ENCODE results near the gene ALDH7A1.

ALDH7A1 gene

DNA sequence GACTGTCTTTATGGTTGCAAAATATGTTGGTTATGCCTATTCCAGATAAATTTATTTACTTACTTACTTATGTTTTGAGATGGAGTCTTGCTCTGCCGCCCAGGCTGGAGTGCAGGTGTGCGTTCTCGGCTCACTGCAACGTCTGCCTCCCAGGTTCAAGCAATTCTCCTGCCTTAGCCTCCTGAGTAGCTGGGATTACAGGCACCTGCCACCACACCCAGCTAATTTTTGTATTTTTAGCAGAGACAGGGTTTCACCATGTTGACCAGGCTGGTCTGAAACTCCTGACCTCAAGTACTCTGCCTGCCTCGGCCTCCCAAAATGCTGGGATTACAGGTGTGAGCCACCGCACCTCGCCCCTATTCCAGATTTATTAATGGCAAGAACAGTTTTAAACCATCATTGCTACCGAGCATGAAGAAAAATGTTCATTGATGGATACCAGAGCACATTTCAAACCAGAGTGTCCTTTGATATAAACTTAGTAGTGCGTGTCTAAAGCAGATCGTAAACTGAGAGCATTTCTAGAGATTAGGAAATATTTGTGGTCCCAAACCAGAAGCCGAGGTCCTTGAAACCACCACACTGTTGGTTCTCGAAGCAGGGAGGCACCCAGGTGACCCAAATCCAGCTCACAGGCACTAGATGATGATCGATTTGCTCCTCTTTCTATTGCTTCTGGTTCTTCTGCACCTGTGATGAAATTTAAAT is 86.6 kb downstream of the ALDH7A1 start:
- DNase-seq (ENCODE audit: low spot score), result no peak

DNA sequence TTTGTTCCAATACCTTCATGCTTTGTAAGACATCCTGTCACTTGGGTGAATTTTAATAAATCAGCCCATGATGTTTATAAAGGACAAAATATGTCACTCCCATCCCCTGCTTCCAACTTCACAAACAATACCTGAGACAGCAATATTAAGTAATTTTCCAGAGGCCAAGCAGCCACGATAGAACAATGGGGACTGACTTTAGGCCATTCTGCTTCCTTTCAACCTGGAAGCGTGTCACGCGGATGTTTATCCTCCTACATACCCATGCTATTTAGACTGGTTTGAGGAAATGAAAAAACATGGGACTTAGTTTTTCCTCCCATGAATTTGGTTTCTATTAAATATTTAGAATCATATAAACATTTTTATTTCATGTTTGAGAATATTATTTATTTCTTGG is 88.9 kb downstream of the ALDH7A1 start:
- no peak for DNase-seq (ENCODE audit: low spot score)

DNA sequence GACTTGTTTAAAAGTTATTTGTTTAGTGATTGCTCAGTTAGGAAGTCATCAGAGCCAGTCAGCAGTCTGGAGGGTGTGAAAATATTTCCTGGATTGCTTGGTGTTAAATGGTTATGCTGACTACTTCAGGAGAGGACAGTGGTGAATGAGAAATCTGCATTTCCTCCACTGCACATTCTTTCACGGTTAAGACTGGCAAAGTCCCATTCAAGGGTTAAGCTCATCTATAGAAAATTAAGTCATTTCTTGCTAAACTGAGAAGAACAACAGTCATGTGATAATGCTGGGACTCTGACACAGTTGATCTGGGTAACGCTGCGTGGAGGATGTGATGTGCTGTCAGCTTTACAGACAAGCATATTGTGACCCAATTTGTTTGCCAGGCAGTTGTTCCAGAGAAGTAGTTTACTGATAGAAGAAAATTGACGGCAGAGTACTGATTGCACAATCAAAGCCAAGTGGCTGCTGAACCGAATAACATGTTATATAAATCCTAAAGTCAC is 91.4 kb downstream of the ALDH7A1 start:
- no peak for DNase-seq (ENCODE audit: low spot score)

DNA sequence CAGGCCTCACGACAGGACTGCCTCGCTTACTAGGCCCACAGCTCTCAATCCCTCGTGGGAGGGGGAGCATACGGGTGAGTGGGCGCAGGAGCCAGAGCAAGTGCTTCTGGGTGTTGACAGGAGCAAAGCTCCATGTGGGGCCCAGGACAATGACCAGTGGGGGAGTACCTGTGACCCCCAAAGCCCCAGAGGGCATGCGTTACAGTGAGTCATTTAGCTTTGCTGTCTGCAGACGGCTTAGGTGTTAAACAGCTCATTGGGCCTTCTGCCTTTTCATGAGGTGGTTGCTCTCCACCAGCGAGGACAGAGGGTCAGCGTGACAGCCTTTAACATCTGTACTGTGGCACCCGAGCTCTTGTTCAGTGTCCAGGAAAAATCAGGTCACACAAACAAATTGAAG is 93.6 kb downstream of the ALDH7A1 start:
- no peak for DNase-seq (ENCODE audit: low spot score)

DNA sequence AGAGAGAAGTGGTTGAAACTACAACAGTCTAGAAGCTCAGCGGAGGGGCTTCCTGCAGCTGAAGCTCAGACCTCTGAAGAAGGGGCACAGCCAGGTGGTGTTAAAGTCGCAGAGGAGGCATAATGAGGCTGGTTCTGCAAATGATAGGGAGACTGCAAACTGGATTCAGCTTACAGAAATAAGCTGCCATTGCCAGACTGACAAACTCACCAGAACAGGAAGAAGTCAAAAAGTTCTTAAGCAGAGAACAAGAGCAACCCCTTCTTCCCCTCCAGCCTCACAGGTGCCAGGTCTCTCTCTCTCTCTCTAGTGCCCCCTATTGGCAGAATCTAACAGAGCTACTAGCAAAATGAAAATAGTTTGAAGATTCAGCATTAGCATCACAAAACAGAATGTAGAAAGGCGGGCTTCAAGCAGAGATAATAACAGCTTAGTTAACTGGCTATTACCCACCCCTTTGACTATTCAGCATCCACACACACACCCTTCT is 95.1 kb downstream of the ALDH7A1 start:
- peak; percentile 22 for DNase-seq (ENCODE audit: low spot score)

DNA sequence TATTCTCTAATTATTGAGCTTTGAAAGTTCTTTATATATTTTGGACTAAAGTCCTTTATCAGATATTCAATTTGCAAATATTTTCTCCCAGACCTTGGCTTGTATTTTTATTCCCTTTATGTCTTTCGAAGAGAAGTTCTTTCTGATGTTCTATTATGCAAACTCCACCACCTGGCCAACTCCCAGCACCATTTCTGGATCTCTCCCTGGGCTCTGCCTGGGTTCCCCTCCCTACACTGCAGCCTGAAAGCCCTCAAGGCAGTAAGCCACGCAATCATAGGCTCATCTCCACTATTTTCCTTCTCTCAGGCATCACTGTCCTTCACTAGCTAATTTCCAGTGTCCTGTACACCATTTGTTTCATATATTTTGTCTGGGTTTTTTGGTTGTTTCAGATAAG is 95.7 kb downstream of the ALDH7A1 start:
- no peak for DNase-seq (ENCODE audit: low spot score)

DNA sequence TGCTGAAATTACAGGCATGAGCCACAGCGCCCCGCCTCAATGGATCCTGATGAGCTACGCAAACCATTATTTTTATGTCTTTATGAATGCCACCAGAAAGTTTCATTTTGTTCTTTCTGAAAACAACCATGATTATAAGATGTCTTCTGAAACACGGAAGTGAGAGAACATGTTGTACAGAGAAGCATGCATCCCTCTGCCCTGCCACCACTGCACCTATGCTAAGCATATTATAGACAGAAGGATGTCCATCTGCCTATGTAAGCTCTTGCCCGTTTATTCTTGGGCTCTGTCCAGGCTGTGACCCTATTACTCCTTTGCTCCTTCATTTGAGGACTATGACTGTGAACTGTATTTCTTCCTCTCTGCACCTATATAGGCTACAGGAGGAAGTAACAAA is 97.5 kb downstream of the ALDH7A1 start:
- no peak for DNase-seq (ENCODE audit: low spot score)

DNA sequence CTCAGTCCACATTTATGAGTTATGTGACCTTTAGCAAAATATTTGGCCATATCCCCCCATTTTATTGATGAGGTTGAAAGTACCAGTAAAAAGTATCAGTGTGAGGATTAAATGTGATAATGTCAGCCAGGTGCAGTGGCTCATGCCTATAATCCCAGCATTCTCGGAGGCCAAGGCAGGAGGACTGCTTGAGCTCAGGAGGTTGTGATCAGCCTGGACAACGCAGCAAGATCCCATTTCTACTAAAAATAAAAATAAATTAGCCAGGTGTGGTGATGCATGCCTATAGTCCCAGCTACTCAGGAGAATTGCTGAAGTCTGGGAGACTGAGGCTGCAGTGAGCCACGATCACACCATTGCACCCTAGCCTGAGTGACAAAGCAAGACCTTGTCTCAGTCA is 100.6 kb downstream of the ALDH7A1 start:
- DNase-seq (ENCODE audit: low spot score), result no peak

DNA sequence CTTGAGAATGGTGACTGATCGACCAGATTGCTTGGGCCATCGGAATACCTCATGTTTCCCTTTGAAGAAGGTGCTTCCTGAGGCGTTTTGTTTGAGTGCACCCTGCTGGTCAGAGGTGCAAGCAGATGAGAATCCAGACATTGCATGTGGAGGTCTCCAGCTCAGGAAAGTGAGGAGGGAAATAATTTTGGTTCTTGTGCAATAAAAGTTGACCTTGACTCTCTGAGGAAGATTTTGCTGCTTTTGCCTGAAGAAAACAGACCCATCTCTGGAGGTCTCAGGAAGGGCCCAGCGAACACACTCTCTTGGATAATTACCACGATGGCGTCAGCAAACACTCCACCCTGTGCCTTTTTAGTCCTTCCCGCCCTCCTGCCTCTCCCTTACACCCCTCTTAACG is 102.1 kb downstream of the ALDH7A1 start:
- DNase-seq (ENCODE audit: low spot score), result no peak

DNA sequence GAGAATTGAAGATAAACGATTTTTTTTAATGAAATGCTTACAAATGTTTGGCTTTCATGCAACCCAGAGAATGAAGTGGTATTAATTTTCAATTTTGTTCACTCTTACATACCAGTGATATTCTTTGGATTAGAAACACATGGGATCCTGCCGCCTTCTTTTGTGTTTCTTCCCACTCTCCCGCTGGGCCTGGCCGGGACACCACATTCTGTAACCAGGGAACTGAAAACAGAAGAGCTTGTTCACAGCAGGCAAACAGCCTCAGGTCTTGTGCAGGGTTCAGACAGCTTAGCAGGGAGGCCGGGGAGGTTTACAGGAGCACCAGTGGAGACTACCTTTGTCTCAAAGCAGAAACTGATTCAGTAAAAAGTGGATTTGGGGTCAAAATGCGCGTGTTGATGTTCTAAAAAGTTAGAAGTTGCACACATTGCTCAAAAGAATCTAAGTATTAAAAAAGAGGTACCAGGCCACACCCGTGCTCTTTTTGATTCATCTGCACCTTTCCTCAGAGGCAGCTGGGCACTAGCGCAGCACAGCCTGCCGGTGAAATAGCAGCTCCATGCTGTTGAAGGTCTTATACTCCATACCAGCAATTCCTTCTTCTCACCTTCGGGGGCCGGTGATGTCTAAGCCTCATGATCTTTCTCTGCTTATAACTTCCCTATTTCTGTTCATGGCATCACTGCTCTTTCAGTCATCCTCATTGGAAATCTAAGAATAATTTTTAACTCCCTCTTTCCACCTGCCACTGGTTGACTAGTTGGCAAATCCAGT is 104.7 kb downstream of the ALDH7A1 start:
- no peak for DNase-seq (ENCODE audit: low spot score)

DNA sequence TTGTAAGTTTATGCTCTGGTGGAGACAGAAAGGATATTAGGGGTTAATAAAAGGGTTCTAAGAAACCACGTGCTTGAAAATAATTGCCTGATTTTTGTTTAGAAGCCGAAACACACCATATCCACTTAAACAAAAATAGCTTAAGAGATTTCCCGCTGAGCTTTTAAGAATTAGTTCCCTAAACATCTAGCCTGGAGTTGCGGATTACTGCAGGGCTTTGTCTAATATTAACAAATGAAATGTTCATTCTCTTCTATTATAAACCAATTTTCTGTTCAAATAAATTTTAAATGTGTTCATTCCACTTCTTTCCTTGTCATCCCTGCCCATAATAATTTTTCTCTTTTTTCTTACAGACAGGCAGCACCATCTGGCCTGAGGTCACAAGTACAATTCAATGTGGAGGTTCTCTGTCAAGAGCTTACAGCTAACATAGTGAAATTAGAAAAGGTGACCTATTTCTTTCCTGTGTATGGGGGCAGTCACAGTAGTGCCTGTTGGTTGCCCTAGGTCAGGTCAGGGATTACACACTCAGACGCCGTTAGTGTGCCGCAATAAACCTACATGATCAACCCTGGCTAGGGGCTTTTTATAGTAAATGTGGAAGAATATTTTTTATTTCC is 106.5 kb downstream of the ALDH7A1 start:
- no peak for DNase-seq (ENCODE audit: low spot score)

DNA sequence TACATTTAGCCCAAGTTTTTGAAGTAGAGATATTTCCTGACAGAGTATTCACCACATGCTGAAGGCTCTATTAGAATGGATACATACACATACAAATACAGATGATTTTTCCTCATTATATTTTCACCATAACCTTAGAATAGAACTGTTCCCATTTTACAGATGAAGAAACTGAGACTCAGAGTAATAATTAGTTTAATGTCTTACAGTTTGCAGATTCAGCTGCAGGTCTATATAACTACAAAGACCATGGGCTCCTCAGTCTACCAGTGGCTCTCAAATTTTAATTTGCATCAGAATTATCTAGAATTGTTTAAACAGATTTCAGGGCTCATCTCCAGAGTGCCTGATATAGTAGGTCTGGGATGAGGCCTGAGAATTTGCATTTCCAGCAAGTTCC is 107.4 kb downstream of the ALDH7A1 start:
- no peak for DNase-seq (ENCODE audit: low spot score)

DNA sequence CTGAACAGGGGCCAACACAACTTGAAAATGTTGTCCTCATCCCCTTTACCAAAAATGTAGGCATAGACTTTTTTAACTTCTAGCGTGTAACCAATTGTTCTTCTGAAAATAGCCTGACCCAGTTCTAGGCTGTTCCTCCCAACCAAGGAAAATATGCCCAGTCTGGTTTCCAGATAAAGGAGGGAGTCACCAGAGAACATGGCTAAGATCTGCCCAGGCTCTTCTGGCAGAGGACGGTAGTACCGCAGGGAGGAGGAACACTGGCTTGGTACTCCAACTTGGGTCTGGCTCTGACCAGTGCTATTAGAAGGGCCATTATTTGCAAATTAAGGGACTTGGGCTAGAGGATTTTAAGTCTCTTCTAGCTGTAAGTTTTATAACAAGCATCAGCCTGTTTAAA is 108.7 kb downstream of the ALDH7A1 start:
- DNase-seq (ENCODE audit: low spot score), result no peak

DNA sequence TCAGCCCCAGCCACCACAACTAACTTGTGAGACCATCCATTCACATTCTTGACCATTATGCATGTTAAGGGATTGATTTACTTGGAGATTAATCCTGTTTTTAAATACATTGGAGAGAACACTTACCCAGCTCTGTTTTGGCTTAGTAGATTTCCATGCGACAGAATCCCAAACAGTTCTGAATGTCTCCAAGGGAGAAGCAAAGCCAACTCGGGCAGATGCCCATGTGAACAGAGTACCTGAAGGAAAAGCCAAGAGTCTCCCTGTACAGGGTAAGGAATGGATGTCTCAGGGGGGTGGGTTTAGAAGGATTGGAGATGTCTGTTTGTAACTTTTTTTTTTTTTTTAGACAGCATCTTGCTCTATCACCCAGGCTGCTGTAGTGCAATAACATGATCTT is 110.8 kb downstream of the ALDH7A1 start:
- no peak for DNase-seq (ENCODE audit: low spot score)

DNA sequence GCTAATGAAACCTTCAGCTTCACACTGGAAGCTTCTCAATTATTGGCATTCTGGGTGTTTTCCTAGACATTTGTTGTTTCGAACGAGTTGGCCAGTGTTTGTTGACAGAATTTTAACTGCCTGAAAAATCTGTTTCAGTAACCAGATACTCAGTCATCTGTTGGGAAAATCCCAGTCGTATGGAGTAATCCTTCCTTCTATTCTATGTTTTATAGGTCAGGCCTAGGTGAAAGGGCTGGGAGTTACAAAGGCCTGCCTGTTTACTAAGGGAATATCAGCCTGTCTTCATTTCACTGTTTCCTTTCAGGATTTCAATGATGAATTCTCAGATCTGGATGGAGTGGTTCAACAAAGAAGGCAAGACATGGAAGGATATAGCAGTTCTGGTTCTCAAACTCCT is 111.9 kb downstream of the ALDH7A1 start:
- peak; percentile 47 for DNase-seq (ENCODE audit: low spot score)

DNA sequence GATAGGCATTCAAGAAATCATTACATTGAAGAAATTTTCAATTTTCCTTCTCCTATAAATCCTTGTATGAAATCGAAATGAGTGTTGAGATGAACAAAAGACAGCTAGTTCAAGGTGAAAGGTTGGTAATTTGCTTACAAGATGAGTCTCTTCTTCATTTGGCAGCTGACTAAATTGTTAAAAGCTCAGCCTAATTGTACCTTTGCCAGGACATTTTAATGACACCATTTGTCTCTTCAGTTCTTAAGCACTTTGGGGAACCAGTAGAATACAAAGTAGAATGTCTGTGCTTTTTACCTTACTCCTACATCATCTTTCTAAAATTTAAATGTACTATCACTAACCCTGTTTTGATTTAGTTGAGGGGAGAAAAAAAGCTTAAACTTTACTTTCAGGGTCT is 112.4 kb downstream of the ALDH7A1 start:
- DNase-seq (ENCODE audit: low spot score), result no peak

DNA sequence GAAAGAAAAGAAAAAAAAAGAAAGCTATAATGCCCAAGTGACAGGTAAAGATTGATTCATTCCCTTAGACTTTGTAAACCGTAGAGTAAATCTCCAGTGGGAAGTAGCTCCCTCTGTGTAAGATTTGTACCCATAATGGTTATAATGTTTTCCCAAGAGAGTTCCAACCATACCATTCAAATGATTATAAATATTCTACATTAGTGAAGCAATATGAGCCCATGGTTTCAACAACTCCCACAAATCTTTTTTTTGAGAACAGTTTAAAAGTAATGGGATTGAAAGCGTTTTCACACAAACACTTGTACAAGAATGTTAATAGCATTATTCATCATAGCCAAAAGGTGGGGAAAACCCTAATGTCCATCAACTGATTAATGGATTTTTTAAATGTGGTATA is 113.8 kb downstream of the ALDH7A1 start:
- no peak for DNase-seq (ENCODE audit: low spot score)

Data from HuH-7 (cell line).